Cardiac septum (tissue), 1 donor: ENCODE measurements around the gene ZNF157. TPM values are rescaled to one million over a fixed set of nuclear protein-coding genes. Genes with fewer than 3 reads are reported as not detected.

ENCODE experiments used
- DNase-seq: peaks from one replicate; pipeline ENCODE4 v3.0.0-alpha.2; 2020; ENCODE audit warnings: low spot score
- intact Hi-C: fragments of 100-400 bp; cut with DNase I; formaldehyde crosslinking; loops from one replicate; pipeline ENCODE4 v1.14.0; 2022
- total RNA-seq: library from RNA; stranded (reverse); fragmentation: NEBNext Ultra II Directional; extraction: Animal tissue kit (Norgen Biotek cat#: 25700); gene quantifications from one replicate; pipeline ENCODE4 v1.2.1, GENCODE V29; 2021
- donor health status: DM: no; HTN: no; CAD: no.

The ZNF157 gene
- total RNA-seq, 1 donor from 2014 or later: 0.11 TPM

DNA sequence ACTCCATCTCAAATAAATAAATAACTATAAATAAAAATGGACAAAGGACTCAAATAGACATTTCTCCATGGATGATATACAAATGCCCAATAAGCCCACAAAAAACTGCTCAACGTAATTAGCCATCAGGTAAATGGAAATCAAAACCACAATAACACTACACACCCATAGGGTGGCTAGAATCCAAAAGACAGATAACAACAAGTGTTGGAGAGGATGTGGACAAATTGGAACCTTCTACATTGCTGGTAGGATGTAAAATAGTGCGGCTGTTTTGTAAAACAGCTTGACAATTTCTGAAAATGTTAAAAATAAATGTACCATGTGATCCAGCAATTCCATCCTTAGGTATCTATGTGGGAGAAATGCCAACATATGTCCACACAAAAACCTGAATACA lies 52.1 kb downstream of the ZNF157 start:
- intact Hi-C loops: no loop called here
- DNase-seq: no peak

- intact Hi-C loops: no loop called here
- no peak for DNase-seq
Observed at GRCh38 chrX:47430925-47431324, 60.5 kb downstream of the ZNF157 start.

DNA sequence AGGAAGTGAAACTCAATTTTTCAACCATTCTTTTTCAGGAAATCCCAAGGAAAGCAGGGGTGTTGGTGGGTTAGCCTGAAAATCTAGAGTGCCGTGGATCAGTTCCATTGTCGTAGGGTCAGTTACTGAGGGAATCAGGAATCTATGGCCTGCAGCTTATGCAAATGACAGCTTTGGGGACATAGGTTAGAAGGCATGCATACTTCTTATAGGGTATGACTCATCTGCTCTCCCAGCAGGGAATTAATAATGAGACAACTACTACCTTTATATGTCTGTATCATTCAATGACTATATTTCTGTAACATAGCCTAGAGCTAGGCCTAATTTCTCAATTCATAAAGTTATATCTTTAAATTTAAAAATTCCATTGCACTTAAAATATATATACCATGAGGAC lies 76.1 kb downstream of the ZNF157 start:
- no peak for DNase-seq
- intact Hi-C loops: no loop called here

DNA sequence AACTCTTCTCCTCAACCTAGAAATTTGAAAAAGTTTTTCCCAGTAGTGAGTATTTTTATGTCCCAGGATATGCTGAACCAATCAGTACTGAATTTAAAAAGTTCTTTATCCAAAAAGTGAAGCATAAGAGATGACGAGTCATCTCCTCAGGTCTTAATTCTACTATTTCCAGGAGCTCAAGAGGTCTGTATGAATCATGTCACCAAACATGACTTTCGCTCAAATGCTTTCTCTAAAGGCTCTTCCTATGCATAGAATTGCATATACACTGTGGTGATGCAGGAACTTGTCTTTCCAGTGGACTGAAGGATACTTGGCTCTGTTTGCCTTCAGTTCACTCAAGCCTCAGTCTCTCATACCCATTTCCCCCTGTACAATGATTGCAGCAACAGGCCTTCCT lies 76.6 kb downstream of the ZNF157 start:
- intact Hi-C loops: no loop called here
- no peak for DNase-seq

DNA sequence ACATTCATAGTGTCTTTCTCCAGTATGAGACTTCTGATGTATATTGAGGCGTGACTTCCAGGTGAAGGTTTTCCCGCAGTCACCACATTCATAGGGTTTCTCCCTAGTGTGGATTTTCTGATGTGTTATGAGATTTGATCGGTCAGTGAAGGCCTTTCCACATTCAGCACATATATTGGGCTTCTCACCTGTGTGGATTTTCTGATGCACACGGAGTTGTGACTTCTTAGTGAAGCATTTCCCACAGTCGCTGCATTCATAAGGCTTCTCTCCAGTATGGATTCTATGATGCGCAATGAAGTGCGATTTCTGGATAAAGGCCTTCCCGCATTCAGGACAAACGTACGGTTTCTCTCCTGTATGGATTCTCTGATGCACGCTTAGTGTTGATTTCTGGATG lies 77.2 kb downstream of the ZNF157 start:
- intact Hi-C loops: no loop called here
- DNase-seq: no peak

GRCh38 chrX:47448165-47448806 lies 77.9 kb downstream of the ZNF157 start:
- no peak for DNase-seq
- intact Hi-C loops: no loop called here

- intact Hi-C loops: no loop called here
- DNase-seq: no peak
Observed at GRCh38 chrX:47452112-47452511, 81.7 kb downstream of the ZNF157 start.

DNA sequence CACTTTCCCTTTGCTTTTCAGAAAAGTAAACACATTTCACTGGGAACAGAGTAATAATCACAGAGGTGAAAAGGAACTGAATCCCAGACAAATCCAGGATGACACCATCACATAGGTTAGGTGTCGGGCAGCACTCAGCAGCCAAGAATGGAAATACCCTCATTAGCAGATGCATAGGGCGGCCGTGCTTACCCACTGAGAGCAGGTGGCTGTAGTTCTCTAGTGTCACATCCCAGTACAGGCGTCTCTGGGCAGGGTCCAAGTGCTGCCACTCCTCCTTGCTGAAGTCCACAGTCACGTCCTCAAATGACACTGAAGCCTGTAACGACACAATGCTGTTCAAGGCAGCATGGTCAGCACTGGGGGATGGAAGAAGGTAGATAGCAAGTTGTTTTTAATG lies 85.7 kb downstream of the ZNF157 start:
- intact Hi-C loops: no loop called here
- no peak for DNase-seq

GRCh38 chrX:47458528-47458927 lies 88.2 kb downstream of the ZNF157 start:
- intact Hi-C loops: no loop called here
- no peak for DNase-seq

GRCh38 chrX:47460561-47460960 lies 90.2 kb downstream of the ZNF157 start:
- intact Hi-C loops: no loop called here

More at GRCh38 chrX:47460561-47460960, 90.2 kb downstream of the ZNF157 start:
- no peak for DNase-seq

Other genes starting within 250 kb of the ZNF157 start
- gene NDUFB11, start 225.9 kb upstream of the ZNF157 start, total RNA-seq: 109 TPM
- gene RBM10, start 225.4 kb upstream of the ZNF157 start, total RNA-seq: 27.1 TPM
- 160 TPM for gene UBA1, start 176.7 kb upstream of the ZNF157 start, total RNA-seq
- gene CDK16, start 151.9 kb upstream of the ZNF157 start, total RNA-seq: 177 TPM
- gene USP11, start 137.6 kb upstream of the ZNF157 start, total RNA-seq: 64.9 TPM
- gene ZNF41, start 112.6 kb downstream of the ZNF157 start, total RNA-seq: 15.4 TPM
- 69.9 TPM for gene ARAF, start 190.6 kb downstream of the ZNF157 start, total RNA-seq
- 255 TPM for gene TIMP1, start 211.9 kb downstream of the ZNF157 start, total RNA-seq
- 12.1 TPM for gene SYN1, start 249.3 kb downstream of the ZNF157 start, total RNA-seq